ENCODE measurements around the gene ALDOA.

GRCh38 chr16:30078744-30079143, 13.2 kb downstream of the ALDOA start:
- TF ChIP-seq, protein P1, sequence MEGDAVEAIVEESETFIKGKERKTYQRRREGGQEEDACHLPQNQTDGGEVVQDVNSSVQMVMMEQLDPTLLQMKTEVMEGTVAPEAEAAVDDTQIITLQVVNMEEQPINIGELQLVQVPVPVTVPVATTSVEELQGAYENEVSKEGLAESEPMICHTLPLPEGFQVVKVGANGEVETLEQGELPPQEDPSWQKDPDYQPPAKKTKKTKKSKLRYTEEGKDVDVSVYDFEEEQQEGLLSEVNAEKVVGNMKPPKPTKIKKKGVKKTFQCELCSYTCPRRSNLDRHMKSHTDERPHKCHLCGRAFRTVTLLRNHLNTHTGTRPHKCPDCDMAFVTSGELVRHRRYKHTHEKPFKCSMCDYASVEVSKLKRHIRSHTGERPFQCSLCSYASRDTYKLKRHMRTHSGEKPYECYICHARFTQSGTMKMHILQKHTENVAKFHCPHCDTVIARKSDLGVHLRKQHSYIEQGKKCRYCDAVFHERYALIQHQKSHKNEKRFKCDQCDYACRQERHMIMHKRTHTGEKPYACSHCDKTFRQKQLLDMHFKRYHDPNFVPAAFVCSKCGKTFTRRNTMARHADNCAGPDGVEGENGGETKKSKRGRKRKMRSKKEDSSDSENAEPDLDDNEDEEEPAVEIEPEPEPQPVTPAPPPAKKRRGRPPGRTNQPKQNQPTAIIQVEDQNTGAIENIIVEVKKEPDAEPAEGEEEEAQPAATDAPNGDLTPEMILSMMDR (IDR thresholded peaks at IDR 0.05), result no peak
- TF ChIP-seq POLR2A (IDR thresholded peaks at IDR 0.05), result no peak

Data from Peyer's patch (tissue), 4 donors.